HepG2 (cell line): ENCODE measurements around the gene SIGLEC10. TPM values are rescaled to one million over a fixed set of nuclear protein-coding genes. Genes with fewer than 3 reads are reported as not detected.

Experiments
- DMAP1 ChIP-seq: IDR thresholded peaks from 2 replicates; pipeline ENCODE4 v1.6.1; 2016
- ELF3 ChIP-seq: IDR thresholded peaks from 2 replicates; pipeline ENCODE4 v1.6.1; 2016; ENCODE audit warnings: missing genetic modification reagents, missing compliant biosample characterization
- KLF11 ChIP-seq: IDR thresholded peaks from 2 replicates; pipeline ENCODE4 v1.6.1; 2016; ENCODE audit warnings: missing compliant biosample characterization
- MAF1 ChIP-seq: sonication (generic); formaldehyde crosslinking; IDR thresholded peaks from 2 replicates; pipeline ENCODE4 v1.5.0; 2020; ENCODE audit warnings: missing genetic modification reagents, borderline replicate concordance
- NCOR1 ChIP-seq: fragments of 200-600 bp; sonication (generic); IDR thresholded peaks from 2 replicates; pipeline ENCODE4 v1.7.0; 2017; ENCODE audit warnings: antibody characterized with exemption, low read length, borderline replicate concordance
- NFE2 ChIP-seq: sonication (generic); formaldehyde crosslinking; IDR thresholded peaks from 2 replicates; pipeline ENCODE4 v1.4.0; 2020; ENCODE audit warnings: missing genetic modification reagents
- NR2C2 ChIP-seq: sonication (generic); formaldehyde crosslinking; IDR thresholded peaks from 2 replicates; pipeline ENCODE4 v1.4.0; 2020; ENCODE audit warnings: missing genetic modification reagents, mild to moderate bottlenecking, moderate library complexity, borderline replicate concordance
- PHF20 ChIP-seq: sonication (generic); formaldehyde crosslinking; IDR thresholded peaks from 2 replicates; pipeline ENCODE4 v1.5.0; 2020; ENCODE audit warnings: mild to moderate bottlenecking, missing genetic modification reagents
- SOX5 ChIP-seq: IDR thresholded peaks from 2 replicates; pipeline ENCODE4 v1.6.1; 2016; ENCODE audit warnings: borderline replicate concordance
- XBP1 ChIP-seq: sonication (generic); formaldehyde crosslinking; IDR thresholded peaks from 2 replicates; pipeline ENCODE4 v1.5.0; 2020; ENCODE audit warnings: missing genetic modification reagents
- ZNF160 ChIP-seq: sonication (generic); formaldehyde crosslinking; IDR thresholded peaks from 2 replicates; pipeline ENCODE4 v1.8.0; 2022; ENCODE audit warnings: mild to moderate bottlenecking, inconsistent platforms, missing genetic modification reagents
- ZNF333 ChIP-seq: sonication (generic); formaldehyde crosslinking; IDR thresholded peaks from 2 replicates; pipeline ENCODE4 v1.4.0; 2020; ENCODE audit warnings: mild to moderate bottlenecking, missing genetic modification reagents, borderline replicate concordance
- ZNF382 ChIP-seq: sonication (generic); formaldehyde crosslinking; IDR thresholded peaks from 2 replicates; pipeline ENCODE4 v1.5.0; 2020; ENCODE audit warnings: missing genetic modification reagents, mild to moderate bottlenecking, borderline replicate concordance
- ZNF562 ChIP-seq: sonication (generic); formaldehyde crosslinking; IDR thresholded peaks from 2 replicates; pipeline ENCODE4 v1.8.0; 2022; ENCODE audit warnings: missing genetic modification reagents, borderline replicate concordance
- ZNF724P ChIP-seq: sonication (generic); formaldehyde crosslinking; IDR thresholded peaks from 2 replicates; pipeline ENCODE4 v1.8.0; 2022; ENCODE audit warnings: missing genetic modification reagents, borderline replicate concordance
- ZNF878 ChIP-seq: sonication (generic); formaldehyde crosslinking; IDR thresholded peaks from 2 replicates; pipeline ENCODE4 v1.8.1; 2023; ENCODE audit warnings: mild to moderate bottlenecking, missing genetic modification reagents, moderate library complexity
- polyA plus RNA-seq, 8 experiments: library from polyadenylated mRNA; depleted of rRNA in 3 of 8; stranded (reverse) in 7 of 8; unstranded in 1 of 8; fragments of >200 nt; fragmentation: Illumina TruSeq in 4 of 8; extraction: Trizol in 4 of 8; gene quantifications; 2 replicates each; pipeline versions ENCODE4 v1.2.1 to v1.2.3, GENCODE V29; 2011 to 2016; ENCODE audit warnings: low read depth in 4 of 8, missing spikeins in 1 of 8, mixed read lengths in 1 of 8; ENCODE audit not compliant: insufficient read depth in 1 of 8
- total RNA-seq, 5 experiments: library from RNA; depleted of rRNA; stranded (reverse); fragments of >200 nt; fragmentation: Illumina TruSeq; extraction: Trizol; gene quantifications; 2 replicates each; pipeline ENCODE4 v1.2.3, GENCODE V29; 2016; ENCODE audit warnings: low read depth in 1 of 5
- TF ChIP-seq, protein P1 (sequence below), 2 experiments: sonication (generic) in 1 of 2; formaldehyde crosslinking in 1 of 2; IDR thresholded peaks; 2 replicates each; pipeline versions ENCODE4 v1.4.0 to v1.6.1; 2016 to 2020; ENCODE audit warnings: borderline replicate concordance in 1 of 2, low read depth in 1 of 2, mild to moderate bottlenecking in 1 of 2, missing genetic modification reagents in 1 of 2
- TF ChIP-seq, protein P2 (sequence below): sonication (generic); formaldehyde crosslinking; conservative IDR thresholded peaks from 2 replicates; pipeline ENCODE4 v1.4.0; 2020; ENCODE audit warnings: missing genetic modification reagents
- TF ChIP-seq, protein P3 (sequence below): sonication (generic); formaldehyde crosslinking; conservative IDR thresholded peaks from 2 replicates; pipeline ENCODE4 v1.8.1; 2023; ENCODE audit warnings: missing genetic modification reagents
- TF ChIP-seq, protein P4 (sequence below): sonication (generic); formaldehyde crosslinking; conservative IDR thresholded peaks from 2 replicates; pipeline ENCODE4 v1.4.0; 2020; ENCODE audit warnings: missing genetic modification reagents
- TF ChIP-seq, protein P5 (sequence below): sonication (generic); formaldehyde crosslinking; conservative IDR thresholded peaks from 2 replicates; pipeline ENCODE4 v1.4.0; 2020; ENCODE audit warnings: missing genetic modification reagents

The SIGLEC10 gene
- total and polyA plus RNA-seq, 2 of the 13 experiments (the other 11 are each of a cell fraction or from before 2014, with no cell fraction given), result not detected

DNA sequence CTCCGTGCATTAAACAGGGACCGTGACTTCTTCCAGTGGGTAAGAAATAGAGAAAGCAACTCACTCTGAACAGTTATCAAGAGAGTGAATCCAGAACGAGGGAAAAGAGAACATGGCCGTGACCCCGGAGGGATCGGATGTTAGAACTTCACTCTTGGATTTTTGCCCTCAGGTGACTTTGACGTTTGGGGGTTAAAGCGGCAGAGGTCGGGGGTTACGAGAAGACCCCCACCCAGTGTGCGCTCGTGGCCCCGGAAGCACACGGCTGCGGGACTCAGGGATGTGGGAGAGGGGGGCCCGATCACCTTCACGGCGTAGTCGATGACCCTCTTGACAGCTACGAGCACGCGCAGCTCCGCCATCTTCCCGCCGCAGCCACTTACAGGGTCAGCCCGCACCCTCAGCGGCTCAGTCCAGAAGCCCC is 51.5 kb downstream of the SIGLEC10 start, which contains the start of gene ETFB (continued):
- TF ChIP-seq, protein P1, sequence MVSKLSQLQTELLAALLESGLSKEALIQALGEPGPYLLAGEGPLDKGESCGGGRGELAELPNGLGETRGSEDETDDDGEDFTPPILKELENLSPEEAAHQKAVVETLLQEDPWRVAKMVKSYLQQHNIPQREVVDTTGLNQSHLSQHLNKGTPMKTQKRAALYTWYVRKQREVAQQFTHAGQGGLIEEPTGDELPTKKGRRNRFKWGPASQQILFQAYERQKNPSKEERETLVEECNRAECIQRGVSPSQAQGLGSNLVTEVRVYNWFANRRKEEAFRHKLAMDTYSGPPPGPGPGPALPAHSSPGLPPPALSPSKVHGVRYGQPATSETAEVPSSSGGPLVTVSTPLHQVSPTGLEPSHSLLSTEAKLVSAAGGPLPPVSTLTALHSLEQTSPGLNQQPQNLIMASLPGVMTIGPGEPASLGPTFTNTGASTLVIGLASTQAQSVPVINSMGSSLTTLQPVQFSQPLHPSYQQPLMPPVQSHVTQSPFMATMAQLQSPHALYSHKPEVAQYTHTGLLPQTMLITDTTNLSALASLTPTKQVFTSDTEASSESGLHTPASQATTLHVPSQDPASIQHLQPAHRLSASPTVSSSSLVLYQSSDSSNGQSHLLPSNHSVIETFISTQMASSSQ (IDR thresholded peaks at IDR 0.05; ENCODE audit: low read depth), result 0 out of 2 replicates have a peak, but pooled peaks have one; percentile 7
- TF ChIP-seq, protein P1 (CRISPR knock-in tag; IDR thresholded peaks at IDR 0.05; ENCODE audit: borderline replicate concordance), result no peak
- TF ChIP-seq ZNF382 (no peak), NR2C2 (CRISPR knock-in tag) (peak; percentile 52; the same call in 1 of the 2 replicates), DMAP1 (peak; percentile 8; the same call in 1 of the 2 replicates), ZNF562 (CRISPR knock-in tag) (no peak), SOX5 (CRISPR knock-in tag) (no peak), PHF20 (no peak), NFE2 (CRISPR knock-in tag) (no peak), ELF3 (CRISPR knock-in tag) (no peak), ZNF333 (CRISPR knock-in tag) (no peak), KLF11 (CRISPR knock-in tag) (no peak), XBP1 (CRISPR knock-in tag) (0 out of 2 replicates have a peak, but pooled peaks have one; percentile 8), ZNF724P (CRISPR knock-in tag) (no peak), ZNF160 (CRISPR knock-in tag) (no peak), ZNF878 (CRISPR knock-in tag) (no peak), MAF1 (CRISPR knock-in tag) (no peak), NCOR1 (no peak; the same call in 1 of the 2 replicates)
- TF ChIP-seq, protein P2, sequence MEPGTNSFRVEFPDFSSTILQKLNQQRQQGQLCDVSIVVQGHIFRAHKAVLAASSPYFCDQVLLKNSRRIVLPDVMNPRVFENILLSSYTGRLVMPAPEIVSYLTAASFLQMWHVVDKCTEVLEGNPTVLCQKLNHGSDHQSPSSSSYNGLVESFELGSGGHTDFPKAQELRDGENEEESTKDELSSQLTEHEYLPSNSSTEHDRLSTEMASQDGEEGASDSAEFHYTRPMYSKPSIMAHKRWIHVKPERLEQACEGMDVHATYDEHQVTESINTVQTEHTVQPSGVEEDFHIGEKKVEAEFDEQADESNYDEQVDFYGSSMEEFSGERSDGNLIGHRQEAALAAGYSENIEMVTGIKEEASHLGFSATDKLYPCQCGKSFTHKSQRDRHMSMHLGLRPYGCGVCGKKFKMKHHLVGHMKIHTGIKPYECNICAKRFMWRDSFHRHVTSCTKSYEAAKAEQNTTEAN (CRISPR knock-in tag), result no peak
- TF ChIP-seq, protein P3, sequence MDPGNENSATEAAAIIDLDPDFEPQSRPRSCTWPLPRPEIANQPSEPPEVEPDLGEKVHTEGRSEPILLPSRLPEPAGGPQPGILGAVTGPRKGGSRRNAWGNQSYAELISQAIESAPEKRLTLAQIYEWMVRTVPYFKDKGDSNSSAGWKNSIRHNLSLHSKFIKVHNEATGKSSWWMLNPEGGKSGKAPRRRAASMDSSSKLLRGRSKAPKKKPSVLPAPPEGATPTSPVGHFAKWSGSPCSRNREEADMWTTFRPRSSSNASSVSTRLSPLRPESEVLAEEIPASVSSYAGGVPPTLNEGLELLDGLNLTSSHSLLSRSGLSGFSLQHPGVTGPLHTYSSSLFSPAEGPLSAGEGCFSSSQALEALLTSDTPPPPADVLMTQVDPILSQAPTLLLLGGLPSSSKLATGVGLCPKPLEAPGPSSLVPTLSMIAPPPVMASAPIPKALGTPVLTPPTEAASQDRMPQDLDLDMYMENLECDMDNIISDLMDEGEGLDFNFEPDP, result no peak
- TF ChIP-seq, protein P4, sequence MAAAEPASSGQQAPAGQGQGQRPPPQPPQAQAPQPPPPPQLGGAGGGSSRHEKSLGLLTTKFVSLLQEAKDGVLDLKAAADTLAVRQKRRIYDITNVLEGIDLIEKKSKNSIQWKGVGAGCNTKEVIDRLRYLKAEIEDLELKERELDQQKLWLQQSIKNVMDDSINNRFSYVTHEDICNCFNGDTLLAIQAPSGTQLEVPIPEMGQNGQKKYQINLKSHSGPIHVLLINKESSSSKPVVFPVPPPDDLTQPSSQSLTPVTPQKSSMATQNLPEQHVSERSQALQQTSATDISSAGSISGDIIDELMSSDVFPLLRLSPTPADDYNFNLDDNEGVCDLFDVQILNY (CRISPR knock-in tag), result no peak
- TF ChIP-seq, protein P5, sequence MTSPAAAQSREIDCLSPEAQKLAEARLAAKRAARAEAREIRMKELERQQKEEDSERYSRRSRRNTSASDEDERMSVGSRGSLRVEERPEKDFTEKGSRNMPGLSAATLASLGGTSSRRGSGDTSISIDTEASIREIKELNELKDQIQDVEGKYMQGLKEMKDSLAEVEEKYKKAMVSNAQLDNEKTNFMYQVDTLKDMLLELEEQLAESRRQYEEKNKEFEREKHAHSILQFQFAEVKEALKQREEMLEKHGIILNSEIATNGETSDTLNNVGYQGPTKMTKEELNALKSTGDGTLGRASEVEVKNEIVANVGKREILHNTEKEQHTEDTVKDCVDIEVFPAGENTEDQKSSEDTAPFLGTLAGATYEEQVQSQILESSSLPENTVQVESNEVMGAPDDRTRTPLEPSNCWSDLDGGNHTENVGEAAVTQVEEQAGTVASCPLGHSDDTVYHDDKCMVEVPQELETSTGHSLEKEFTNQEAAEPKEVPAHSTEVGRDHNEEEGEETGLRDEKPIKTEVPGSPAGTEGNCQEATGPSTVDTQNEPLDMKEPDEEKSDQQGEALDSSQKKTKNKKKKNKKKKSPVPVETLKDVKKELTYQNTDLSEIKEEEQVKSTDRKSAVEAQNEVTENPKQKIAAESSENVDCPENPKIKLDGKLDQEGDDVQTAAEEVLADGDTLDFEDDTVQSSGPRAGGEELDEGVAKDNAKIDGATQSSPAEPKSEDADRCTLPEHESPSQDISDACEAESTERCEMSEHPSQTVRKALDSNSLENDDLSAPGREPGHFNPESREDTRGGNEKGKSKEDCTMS (CRISPR knock-in tag), result no peak
